Suprapubic skin (tissue), 4 donors: ENCODE results near the gene PAQR7. TPM values are rescaled to one million over a fixed set of nuclear protein-coding genes. Genes with fewer than 3 reads are reported as not detected.

Source experiments
- DNase-seq, 2 donors: peaks; one replicate each; pipeline ENCODE4 v3.0.0-alpha.2; 2019; ENCODE audit warnings: low spot score in 2 of 2
- H3K27ac ChIP-seq: fragments of 200-600 bp; sonication (generic); one replicate; pipeline ENCODE4 v1.5.1; 2019
- H3K27me3 ChIP-seq: fragments of 200-600 bp; sonication (generic); one replicate; pipeline ENCODE4 v1.5.1; 2019
- H3K36me3 ChIP-seq: fragments of 200-600 bp; sonication (generic); one replicate; pipeline ENCODE4 v1.5.1; 2019
- H3K4me1 ChIP-seq: fragments of 200-600 bp; sonication (generic); one replicate; pipeline ENCODE4 v1.5.1; 2019
- H3K4me3 ChIP-seq: fragments of 200-600 bp; sonication (generic); one replicate; pipeline ENCODE4 v1.5.1; 2019; ENCODE audit warnings: mild to moderate bottlenecking
- H3K9me3 ChIP-seq: fragments of 200-600 bp; sonication (generic); one replicate; pipeline ENCODE4 v1.5.1; 2019
- EP300 ChIP-seq: sonication (generic); formaldehyde crosslinking; IDR thresholded peaks from one replicate; pipeline ENCODE4 v1.6.1; 2017; ENCODE audit warnings: antibody characterized with exemption
- POLR2A ChIP-seq, 2 donors: fragments of 450-650 bp; IDR thresholded peaks; one replicate each; pipeline ENCODE4 v1.6.1; 2017; ENCODE audit warnings: antibody characterized with exemption in 2 of 2, mild to moderate bottlenecking in 2 of 2, moderate library complexity in 2 of 2
- POLR2AphosphoS5 ChIP-seq, 3 donors: sonication (generic); formaldehyde crosslinking; IDR thresholded peaks; one replicate each; pipeline ENCODE4 v1.6.1; 2017; ENCODE audit warnings: antibody characterized with exemption in 3 of 3
- WGBS: methylation state at CpG from one replicate; pipeline ENCODE4 v1.1.5; 2018; 5-methylcytosine and 5-hydroxymethylcytosine counted together
- total RNA-seq, 4 donors: library from RNA; depleted of rRNA; stranded (reverse); fragments of >200 nt; gene quantifications; one replicate each; pipeline ENCODE4 v1.1.0, GENCODE V29; 2016
- TF ChIP-seq, protein P1 (sequence below), 2 donors: fragments of 200-600 bp in 1 of 2; fragments of 450-650 bp in 1 of 2; sonication (generic) in 1 of 2; IDR thresholded peaks; one replicate each; pipeline ENCODE4 v1.5.1; 2016 to 2019; ENCODE audit warnings: antibody characterized with exemption in 2 of 2, mild to moderate bottlenecking in 1 of 2, moderate library complexity in 1 of 2

The PAQR7 gene
- total RNA-seq, 4 donors from 2014 or later, result 14.3 to 20.9 (median 16.6) TPM

DNA sequence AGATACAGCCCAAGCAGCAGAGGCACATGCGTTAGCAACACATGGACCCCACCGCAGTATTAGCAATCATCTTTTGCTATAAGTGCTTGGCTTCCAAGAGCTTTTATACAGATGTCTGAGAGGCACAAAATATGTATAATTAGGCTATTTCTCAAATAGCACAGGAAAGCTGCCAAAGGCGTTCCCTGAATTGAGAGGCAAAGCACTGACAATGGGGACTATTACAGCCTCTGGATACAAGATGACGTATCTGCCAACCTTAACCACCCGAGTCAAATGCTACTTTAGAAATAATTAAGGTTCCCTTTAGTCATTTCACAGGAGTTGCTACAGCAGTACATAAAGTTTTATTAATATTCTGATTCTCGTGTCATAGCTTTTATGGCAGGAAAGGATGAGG lies 24.3 kb upstream of the PAQR7 start:
- Histone ChIP-seq H3K9me3 (no peaks in the 10 kb centered on the region), H3K4me1 (peaks cover 34% of the 10 kb centered on the region), H3K4me3 (no peak overlapping the region), H3K27ac (peak overlapping the region; percentile 47), H3K27me3 (no peaks in the 10 kb centered on the region), H3K36me3 (no peaks in the 10 kb centered on the region)
- TF ChIP-seq, protein P1, sequence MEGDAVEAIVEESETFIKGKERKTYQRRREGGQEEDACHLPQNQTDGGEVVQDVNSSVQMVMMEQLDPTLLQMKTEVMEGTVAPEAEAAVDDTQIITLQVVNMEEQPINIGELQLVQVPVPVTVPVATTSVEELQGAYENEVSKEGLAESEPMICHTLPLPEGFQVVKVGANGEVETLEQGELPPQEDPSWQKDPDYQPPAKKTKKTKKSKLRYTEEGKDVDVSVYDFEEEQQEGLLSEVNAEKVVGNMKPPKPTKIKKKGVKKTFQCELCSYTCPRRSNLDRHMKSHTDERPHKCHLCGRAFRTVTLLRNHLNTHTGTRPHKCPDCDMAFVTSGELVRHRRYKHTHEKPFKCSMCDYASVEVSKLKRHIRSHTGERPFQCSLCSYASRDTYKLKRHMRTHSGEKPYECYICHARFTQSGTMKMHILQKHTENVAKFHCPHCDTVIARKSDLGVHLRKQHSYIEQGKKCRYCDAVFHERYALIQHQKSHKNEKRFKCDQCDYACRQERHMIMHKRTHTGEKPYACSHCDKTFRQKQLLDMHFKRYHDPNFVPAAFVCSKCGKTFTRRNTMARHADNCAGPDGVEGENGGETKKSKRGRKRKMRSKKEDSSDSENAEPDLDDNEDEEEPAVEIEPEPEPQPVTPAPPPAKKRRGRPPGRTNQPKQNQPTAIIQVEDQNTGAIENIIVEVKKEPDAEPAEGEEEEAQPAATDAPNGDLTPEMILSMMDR (IDR thresholded peaks at IDR 0.05), result no peak
- no peak for TF ChIP-seq POLR2AphosphoS5 (IDR thresholded peaks at IDR 0.05)
- TF ChIP-seq POLR2A (IDR thresholded peaks at IDR 0.05), result no peak
- no peak for TF ChIP-seq EP300
- DNase-seq, result no peak
- 54% methylated on average over 6 of the region's 6 CpGs for WGBS

DNA sequence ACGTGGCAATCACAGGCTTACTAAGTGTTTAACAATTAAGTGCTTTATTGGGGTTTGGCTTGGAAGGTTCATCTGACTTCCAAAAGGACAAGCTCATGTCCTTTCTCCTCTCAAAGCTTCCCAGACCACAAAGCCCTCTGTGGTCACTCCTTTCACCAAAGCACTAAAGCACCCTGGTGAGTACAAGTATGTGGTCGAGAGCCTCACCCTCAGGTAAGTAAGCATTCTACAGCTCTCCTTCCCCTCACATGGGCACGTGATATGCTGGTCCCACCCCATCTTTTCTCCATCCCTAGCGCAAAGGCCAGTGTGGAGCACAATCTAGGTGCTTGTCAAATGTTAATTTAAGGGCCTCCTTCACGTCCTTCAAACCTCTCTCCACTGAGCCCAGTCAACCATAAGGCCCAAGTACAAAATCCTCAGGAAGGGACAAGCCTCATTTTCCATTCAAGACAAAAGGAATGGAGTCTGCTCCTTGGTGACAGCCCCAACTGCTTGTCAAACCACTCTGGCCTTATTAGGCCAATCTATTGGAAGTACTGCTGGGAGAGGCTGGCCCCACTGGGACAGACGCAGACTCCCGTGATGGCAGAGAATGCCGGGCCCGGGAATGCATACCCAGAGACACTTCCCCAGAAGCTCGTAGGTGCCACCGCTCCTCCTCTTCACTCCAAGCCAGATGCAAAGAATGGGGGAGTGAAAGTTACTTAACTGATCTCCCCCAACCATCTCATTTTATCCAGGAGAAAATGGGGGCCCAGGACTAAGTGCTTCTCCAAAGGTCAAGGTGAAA lies 22.9 kb upstream of the PAQR7 start:
- TF ChIP-seq POLR2A (IDR thresholded peaks at IDR 0.05) (no peak), POLR2AphosphoS5 (IDR thresholded peaks at IDR 0.05) (no peak), EP300 (no peak)
- TF ChIP-seq, protein P1 (IDR thresholded peaks at IDR 0.05), result no peak
- no peaks in the 10 kb centered on the region for H3K27me3 ChIP-seq
- DNase-seq, result no peak
- H3K4me3 ChIP-seq, result no peak overlapping the region
- peaks cover 24% of the 10 kb centered on the region for H3K4me1 ChIP-seq
- H3K9me3 ChIP-seq, result no peaks in the 10 kb centered on the region
- no peak overlapping the region for H3K27ac ChIP-seq
- H3K36me3 ChIP-seq, result no peaks in the 10 kb centered on the region
- WGBS, result 94% methylated on average over 11 of the region's 11 CpGs

DNA sequence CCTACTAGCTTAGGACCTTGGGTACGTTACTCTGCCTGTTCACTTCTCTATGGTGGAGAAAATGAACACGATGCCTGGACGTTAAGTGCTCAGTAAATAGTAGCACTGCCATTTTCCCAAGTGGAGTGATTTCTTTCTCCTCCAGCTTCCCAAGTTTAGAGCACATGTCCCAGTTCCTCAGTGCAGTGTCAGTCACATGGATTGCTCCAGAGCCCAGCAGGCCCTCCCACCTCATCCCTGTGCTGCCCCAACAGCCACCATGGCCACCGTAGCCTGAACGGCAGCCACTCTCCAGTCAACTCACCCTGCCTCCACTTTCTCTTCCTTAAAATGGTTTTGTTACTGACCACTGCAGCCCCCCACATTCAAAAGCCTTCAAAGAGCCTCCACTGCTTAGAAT lies 22.2 kb upstream of the PAQR7 start:
- H3K4me1 ChIP-seq, result peaks cover 27% of the 10 kb centered on the region
- H3K27me3 ChIP-seq, result no peaks in the 10 kb centered on the region
- DNase-seq, result no peak
- no peaks in the 10 kb centered on the region for H3K36me3 ChIP-seq
- no peak for TF ChIP-seq EP300
- TF ChIP-seq, protein P1 (IDR thresholded peaks at IDR 0.05), result no peak
- TF ChIP-seq POLR2AphosphoS5 (IDR thresholded peaks at IDR 0.05), result no peak
- no peak for TF ChIP-seq POLR2A (IDR thresholded peaks at IDR 0.05)
- no peak overlapping the region for H3K27ac ChIP-seq
- no peak overlapping the region for H3K4me3 ChIP-seq
- WGBS, result 94% methylated on average over 5 of the region's 5 CpGs
- H3K9me3 ChIP-seq, result no peaks in the 10 kb centered on the region

DNA sequence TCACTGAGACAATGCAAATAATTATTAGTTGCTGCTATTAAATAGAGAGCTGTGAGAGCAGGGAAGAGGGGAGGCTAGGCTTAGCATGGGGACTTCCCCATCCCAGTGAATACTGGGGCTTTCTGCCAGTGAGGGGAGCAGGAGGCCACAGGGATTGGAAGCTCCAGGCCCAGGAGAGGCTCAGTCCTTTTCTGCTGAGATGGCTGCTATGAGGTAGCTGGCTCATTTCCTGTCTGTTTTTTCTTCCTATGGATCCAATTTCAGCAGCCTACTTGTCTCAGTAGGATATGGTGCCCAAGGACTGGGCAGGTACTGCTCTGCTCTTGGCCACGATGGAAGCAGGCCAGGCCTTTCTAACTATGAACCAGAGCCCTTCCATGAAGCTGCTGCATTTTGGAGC lies 20.8 kb upstream of the PAQR7 start:
- no peaks in the 10 kb centered on the region for H3K27me3 ChIP-seq
- H3K4me1 ChIP-seq, result peaks cover 40% of the 10 kb centered on the region
- H3K36me3 ChIP-seq, result no peaks in the 10 kb centered on the region
- H3K27ac ChIP-seq, result no peak overlapping the region
- no peak for TF ChIP-seq EP300
- no peak for TF ChIP-seq POLR2AphosphoS5 (IDR thresholded peaks at IDR 0.05)
- TF ChIP-seq POLR2A (IDR thresholded peaks at IDR 0.05), result no peak
- TF ChIP-seq, protein P1 (IDR thresholded peaks at IDR 0.05), result no peak
- 56% methylated on average over 1 of the region's 1 CpG for whole genome bisulfite sequencing
- DNase-seq, result no peak
- H3K4me3 ChIP-seq, result no peak overlapping the region
- no peaks in the 10 kb centered on the region for H3K9me3 ChIP-seq

DNA sequence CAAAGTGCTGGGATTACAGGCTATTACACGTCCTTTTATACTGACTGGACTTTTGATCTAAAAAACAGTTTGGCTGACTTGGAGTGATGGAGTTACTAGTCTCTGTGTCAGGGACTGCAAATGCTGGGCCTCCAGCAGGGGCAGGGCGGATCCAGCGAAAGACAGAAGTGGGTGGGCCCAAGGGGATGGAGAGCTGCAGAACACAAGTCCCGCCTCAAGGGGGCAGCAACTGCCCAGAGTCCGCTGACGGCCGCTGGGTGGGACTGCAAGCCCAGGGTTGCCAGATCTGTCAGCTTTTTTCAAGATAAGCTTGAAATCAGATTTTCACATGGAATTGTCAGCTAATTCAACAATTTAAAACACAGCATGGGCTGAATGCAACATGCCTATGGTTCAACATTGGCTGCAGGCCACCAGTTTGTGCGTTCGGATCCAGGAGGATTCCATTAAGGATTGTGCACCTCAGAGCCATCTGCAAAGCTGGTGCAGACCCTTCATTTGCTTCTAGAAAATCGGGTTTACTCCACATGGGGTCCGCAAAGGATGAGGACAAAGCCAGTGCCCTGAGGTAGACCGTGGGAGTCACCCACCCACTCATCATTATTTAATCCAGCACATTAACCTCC lies 20.0 kb upstream of the PAQR7 start:
- Histone ChIP-seq H3K27me3 (no peaks in the 10 kb centered on the region), H3K36me3 (no peaks in the 10 kb centered on the region), H3K4me3 (no peak overlapping the region), H3K27ac (no peak overlapping the region), H3K9me3 (no peaks in the 10 kb centered on the region), H3K4me1 (peaks cover 48% of the 10 kb centered on the region)
- WGBS, result 7% methylated on average over 12 of the region's 12 CpGs
- TF ChIP-seq, protein P1 (IDR thresholded peaks at IDR 0.05), result peak; percentile 96 to 99
- no peak for TF ChIP-seq EP300
- TF ChIP-seq POLR2AphosphoS5 (IDR thresholded peaks at IDR 0.05), result peak in 2 of 3 donors; percentile 19 to 52
- peak; percentile 95 for DNase-seq
